HG03460 (cell line): Measurements from ENCODE around the gene SLC35F4.
"Not testable (repeated sequence)": the region's sequence is repeated elsewhere in the genome, so short reads cannot be mapped to it uniquely, and the experiment has no call there.

Experiments used
- ATAC-seq: cut with Tn5 transposase; IDR thresholded peaks from one replicate; pipeline ENCODE4 v1.9.1; 2021; ENCODE audit not compliant: unreplicated experiment

Gene SLC35F4

GRCh38 chr14:57865403-57866198, at the start of gene SLC35F4:
TSS of gene SLC35F4 (minus strand) at chr14:57866092.
- ATAC-seq: no peak

GRCh38 chr14:57909626-57910025, 43.7 kb upstream of the SLC35F4 start:
- no peak for ATAC-seq

- ATAC-seq: no peak
Measured at GRCh38 chr14:57903954-57904353, 38.1 kb upstream of the SLC35F4 start.

DNA sequence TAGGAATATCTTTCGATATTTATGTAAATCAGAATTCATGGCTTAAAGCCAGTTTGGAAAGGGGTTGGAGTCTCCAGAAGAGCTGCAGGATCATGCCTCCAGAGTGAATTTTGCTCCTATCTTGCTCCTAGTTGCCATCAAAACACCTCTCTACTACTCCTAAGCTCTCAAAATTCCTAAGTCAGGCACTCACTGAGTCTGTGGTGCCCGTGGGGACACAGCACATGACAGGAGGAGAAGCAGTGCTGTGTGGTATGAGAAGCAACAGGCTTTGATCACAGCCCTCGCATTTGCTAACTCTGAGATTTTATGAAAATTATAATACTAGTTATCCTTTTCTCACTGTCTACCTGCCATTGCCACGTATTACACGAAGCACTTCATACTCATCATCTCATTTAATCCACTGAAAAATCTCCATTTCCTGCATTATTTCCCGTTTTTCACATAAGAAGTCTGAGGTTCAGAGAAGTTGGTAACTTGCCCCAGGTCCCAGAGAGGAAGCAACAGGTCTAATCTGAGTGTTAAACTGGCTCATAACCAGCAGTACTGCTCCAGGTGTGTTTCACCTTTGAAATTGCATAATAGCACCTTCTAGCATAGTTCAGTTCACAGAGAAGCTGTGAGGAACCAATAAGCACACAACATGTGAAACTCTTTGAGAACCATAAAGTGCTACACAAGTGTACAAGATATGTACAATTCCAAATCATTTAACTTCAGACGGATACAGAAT, 33.1 kb upstream of the SLC35F4 start:
- no peak for ATAC-seq

DNA sequence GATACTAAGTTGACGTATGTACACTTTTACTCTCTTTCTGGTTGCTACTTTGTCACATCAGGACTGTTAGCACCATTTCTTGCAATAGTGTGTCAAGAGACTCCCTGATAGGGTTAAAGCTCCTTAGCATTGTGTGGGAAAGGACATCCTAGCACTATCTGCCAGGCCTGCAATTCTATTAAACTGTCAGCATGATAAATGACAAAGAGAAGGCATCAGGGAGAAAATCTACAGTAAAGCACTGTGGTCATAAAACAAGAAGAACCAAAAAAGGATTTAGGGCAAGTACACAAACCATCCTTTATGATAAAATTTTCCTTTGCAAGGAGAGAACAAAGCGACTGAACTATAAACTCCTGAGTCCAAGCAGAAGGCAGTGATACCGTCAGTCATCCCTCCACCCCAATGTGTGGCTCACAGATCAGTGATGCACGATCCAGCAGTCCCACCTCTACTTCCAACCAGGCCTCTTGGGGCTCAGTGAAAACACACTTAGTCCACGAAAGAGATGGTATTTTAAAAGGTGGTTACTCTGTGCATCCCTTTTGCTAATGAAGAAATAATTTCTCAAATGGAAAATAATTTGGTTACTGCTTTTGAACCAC, 31.4 kb upstream of the SLC35F4 start:
- no peak for ATAC-seq

DNA sequence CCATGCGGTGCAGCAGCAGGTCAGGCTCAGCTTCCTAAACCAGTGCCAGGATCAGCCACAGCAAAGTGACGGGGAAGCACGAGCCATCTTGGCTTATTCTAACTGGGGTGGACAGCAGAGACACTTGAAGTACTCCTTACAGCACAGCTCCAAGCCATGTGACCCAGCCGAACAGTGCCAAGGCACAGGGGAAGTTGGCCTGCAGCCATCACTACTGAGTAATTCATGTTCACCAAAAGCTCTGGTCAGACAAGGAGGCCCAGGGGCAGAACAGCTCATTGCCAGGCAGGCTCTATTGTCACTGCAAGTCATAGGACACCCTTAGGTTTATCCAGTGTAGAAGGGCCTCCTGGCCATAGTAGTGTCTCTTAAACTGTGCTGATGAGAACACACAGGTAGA, 23.4 kb upstream of the SLC35F4 start:
- no peak for ATAC-seq

- ATAC-seq: no peak
Measured at GRCh38 chr14:57884175-57884574, 18.3 kb upstream of the SLC35F4 start.

DNA sequence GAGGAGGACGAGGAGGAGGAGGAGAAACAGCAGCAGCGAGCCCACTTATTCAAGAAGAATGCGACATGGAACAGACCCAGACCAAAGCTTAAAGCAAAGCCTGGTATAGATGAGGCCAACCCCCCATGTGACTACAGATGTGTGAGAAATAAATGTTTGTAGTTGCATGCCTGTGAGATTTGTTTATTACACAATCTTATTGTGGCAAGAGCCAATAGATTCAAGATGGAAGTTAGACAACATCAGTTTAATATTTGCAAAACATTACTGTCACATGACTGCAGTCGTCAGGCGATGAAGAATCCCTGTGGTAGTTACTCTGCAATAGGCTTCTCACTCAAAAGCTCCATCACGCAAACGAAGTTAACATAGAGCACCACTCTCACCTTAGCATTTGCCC, 17.2 kb upstream of the SLC35F4 start:
- ATAC-seq: no peak

DNA sequence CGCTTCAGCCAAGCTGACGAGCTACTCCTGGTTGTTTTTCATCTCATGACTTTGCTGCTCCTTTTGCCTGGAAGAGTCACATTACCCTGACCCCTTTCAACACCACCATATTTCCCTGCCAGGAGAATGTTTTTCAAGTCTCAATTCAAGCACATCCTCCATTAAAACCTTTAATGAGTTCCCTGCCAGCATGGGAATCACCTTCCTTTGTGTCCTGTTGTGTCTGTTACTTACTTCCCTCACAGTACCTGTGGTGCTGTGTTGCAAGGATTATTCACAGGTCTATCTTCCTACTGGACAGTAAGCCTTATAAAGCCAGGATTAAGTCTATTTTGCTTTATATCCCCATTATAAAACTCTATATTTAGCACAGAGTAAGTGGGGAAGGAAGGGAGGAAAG, 13.6 kb upstream of the SLC35F4 start:
- no peak for ATAC-seq

DNA sequence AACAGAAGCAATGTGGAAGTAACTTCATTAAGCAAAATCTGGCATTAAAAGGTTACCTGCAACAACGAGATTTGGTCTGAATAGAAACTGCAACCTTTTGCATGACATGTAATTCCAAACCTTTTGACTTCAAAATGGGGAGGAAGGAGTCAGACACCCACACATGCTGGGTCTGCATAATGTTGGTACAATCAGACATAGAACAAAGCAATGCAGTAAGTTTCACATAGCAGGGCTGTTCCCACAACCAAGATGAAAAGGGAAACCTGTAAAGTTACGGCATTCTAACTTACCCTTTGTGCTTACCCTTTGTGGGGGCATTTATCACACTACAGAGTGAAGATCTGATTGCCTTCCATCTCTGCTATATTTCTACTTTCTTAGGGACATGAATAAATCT, 10.1 kb upstream of the SLC35F4 start:
- ATAC-seq: no peak

GRCh38 chr14:57875296-57875695, 9.4 kb upstream of the SLC35F4 start:
- ATAC-seq: no peak

DNA sequence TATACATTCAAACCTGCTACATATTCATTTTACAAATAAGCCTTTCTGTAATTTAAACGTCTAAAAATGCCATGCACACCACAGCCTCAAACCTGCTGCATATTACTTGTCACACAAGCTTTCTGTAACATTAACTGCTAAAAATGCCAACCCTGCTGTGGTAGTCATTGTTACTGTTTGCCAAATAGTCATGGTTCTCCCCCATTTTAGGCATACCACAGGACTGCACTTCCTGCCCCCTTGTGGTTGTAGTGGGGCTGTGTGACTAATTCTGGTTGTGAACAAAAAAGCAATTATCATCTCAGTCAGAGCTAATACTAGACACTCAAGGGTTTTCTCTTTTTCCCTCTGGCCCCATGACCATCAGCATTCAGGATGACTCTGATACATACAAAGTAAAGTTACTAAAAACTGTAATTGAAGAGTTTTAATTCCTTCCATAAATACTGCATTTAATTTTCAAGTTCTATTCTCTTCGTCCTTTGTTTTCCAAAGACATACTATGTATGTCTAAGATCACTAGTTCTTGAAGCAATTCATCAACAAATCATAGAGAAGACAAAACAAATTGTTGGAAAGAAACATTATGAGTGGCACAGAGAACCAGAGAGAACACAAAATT, 5.7 kb upstream of the SLC35F4 start:
- peak; percentile 71 for ATAC-seq

- no peak for ATAC-seq
Measured at GRCh38 chr14:57870686-57871457, 5.0 kb upstream of the SLC35F4 start.

- ATAC-seq: no peak
Measured at GRCh38 chr14:57869617-57870016, 3.7 kb upstream of the SLC35F4 start.

DNA sequence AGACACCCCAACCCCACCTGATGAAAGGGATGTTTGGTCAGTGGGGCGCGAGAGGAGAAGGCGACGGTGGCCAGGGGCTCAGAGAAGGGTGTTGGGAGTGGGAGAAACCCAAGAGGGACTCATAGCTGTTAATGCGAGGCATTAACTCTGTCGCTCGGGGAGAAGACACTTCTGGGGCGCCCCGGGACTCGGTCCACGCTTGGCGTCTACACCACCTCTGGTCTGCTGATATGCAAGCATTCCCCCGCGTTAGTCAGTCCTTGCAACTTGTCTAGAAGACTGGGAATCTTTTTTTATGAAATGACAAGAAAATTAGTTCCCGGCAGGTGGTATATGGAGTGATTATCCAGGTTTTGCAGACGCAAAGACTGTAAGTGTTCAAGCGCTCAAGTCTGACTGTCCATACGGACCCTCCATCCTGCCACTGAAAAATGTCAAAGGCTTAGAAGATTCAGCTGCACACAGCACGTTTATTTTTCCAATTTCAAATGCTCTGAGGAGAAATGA, 360 bp upstream of the SLC35F4 start:
- no peak for ATAC-seq

DNA sequence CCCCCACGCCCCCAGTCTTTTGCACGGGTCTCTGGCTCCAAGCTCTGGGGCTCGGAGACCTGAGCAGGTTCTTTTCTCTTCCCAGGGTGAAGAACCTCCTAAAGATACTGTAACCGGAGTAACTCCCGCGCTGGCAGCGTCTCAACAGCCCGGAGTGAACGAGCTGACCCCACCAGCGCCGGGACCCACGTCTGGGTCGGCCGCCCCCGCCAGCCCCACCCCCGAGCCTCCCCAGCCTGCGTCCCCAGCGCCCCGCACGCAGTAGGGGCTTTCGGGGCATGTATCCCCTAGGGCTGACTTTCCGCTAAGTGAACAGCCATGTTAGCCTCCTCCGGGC, 858 bp downstream of the SLC35F4 start:
- no peak for ATAC-seq

- no peak for ATAC-seq
Measured at GRCh38 chr14:57864659-57865058, 1.2 kb downstream of the SLC35F4 start.

DNA sequence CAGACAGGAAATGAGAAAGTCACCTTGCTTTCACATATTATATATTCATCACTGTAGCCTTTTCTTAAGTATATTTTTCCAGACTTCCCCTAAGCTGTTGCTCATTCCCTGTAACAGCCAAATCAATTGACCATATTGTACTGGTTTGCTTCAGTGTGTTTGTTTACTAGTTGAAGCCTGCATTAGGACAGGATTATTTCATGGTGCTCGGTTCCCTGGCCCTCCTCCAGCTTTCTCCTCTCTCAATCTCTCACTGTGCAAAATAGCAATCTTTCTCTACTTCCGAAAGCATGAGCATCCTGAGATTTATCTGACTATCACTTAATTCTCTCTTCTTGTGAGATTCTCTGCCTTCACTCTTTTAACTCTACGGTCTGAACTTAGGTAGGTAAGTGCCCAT, 2.4 kb downstream of the SLC35F4 start:
- no peak for ATAC-seq

DNA sequence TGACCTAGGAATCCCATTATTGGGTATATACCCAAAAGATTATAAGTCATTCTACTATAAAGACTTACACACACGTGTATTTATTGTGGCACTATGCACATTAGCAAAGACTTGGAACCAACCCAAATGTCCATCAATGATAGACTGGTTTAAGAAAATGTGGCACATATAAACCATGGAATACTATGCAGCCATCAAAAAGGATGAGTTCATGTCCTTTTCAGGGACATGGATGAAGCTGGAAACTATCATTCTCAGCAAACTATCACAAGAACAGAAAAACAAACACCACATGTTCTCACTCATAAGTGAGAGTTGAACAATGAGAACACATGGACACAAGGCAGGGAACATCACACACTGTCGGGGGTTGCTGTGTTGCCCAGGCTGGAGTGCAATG, 10.2 kb downstream of the SLC35F4 start:
- not testable (repeated sequence) for ATAC-seq

- no peak for ATAC-seq
Measured at GRCh38 chr14:57854571-57854970, 11.3 kb downstream of the SLC35F4 start.

GRCh38 chr14:57851354-57851753, 14.5 kb downstream of the SLC35F4 start:
- ATAC-seq: no peak
